ENCODE results near the gene PIK3R5. TPM values are rescaled to one million over a fixed set of nuclear protein-coding genes. Genes with fewer than 3 reads are reported as not detected.

PIK3R5 gene
- total RNA-seq, 4 donors from 2014 or later = 1.6 to 12.0 (median 8.4) TPM

DNA sequence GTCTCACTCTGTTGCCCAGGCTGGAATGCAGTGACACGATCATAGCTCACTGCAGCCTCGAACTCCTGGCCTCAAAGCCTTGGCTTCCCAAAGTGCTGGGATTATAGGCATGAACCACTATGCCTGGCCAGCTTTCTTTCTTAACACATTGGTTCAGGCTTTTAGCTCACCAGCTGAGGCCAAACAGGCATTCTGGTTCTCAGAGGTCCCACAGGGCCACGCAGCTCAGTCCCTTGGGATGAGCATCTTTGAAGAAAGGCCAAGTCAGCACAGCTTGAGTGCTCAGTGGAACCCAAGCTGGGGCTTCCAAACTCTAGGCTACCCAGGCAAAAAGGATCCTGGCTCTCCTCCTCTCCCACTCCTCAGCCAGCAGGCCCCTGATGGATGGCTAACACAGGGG is 2.5 kb downstream of the PIK3R5 start:
- peaks cover 0 to 5% of the 10 kb centered on the region in 2 donors for H3K27me3 ChIP-seq

DNA sequence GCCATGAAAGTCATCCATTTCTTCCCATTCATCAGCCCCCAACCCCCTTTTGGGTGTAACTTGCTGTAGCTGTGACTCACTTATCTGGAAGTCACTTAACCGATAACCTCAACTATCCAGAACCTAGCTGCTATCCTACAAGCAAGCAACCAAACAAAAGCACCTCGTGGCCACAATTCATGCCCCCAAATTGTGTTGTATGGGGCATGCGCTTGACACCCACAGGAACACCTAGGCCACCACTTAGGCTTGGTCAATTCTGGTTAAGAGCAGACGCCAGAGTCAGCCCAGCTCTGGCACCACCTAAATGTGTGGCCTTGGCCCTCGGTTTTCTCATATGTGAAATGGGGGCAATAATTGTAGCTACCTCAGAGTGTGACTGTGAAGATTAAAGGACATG is 3.7 kb downstream of the PIK3R5 start:
- peaks cover 0 to 5% of the 10 kb centered on the region in 2 donors for H3K27me3 ChIP-seq
- TF ChIP-seq POLR2A (IDR thresholded peaks at IDR 0.05) = no peak
- TF ChIP-seq, protein P1, sequence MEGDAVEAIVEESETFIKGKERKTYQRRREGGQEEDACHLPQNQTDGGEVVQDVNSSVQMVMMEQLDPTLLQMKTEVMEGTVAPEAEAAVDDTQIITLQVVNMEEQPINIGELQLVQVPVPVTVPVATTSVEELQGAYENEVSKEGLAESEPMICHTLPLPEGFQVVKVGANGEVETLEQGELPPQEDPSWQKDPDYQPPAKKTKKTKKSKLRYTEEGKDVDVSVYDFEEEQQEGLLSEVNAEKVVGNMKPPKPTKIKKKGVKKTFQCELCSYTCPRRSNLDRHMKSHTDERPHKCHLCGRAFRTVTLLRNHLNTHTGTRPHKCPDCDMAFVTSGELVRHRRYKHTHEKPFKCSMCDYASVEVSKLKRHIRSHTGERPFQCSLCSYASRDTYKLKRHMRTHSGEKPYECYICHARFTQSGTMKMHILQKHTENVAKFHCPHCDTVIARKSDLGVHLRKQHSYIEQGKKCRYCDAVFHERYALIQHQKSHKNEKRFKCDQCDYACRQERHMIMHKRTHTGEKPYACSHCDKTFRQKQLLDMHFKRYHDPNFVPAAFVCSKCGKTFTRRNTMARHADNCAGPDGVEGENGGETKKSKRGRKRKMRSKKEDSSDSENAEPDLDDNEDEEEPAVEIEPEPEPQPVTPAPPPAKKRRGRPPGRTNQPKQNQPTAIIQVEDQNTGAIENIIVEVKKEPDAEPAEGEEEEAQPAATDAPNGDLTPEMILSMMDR (IDR thresholded peaks at IDR 0.05) = no peak

More for the DNA sequence above, 2.5 kb downstream of the PIK3R5 start:
- Histone ChIP-seq H3K9me3 (no peaks in the 10 kb centered on the region), H3K4me1 (no peaks in the 10 kb centered on the region), H3K4me3 (no peak overlapping the region), H3K36me3 (no peaks in the 10 kb centered on the region), H3K27ac (no peak overlapping the region)
- no peak for TF ChIP-seq POLR2A (IDR thresholded peaks at IDR 0.05)
- TF ChIP-seq, protein P1 (IDR thresholded peaks at IDR 0.05) = no peak
- intact Hi-C loops (cut with DNase I; ENCODE audit: low total_unique reads) = no loop called here
- DNase-seq = no peak

DNA sequence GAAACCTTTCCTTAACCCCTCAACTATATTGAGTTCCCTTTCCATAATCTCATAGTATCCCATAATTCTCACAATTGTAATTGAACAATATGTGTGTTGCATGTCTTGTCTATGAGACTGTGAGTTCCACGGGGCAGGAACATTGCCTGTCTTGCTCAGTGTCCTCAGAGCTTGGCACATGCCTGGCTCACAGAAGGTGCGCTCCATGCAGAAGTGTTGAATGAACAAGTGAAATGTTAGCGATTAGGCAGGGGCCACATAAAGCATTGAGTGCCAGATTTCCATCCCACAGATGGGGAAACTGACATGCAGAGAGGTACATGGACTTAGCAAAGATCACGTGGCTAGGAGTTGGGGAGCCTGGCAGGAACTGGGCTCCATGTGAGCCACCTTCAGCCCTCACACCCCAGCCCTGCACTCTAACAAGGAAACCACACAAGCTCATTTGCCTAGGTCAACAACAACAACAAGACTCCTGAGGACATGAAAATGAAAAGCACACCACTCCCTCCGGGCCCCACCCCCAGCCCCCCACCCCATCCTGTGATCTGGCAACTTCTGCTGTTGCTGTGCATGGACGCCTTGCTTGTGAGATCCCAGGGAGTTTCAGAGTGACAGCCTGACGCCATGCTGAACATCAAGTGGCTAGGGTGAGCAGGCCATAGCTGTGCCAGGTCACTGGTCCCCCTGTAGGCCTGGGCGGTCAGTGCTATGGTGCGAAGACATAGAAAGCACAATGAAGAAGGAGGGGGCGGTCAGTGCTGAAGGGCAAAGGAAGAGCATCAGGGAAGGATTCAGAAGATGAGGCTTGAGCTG is 5.0 kb downstream of the PIK3R5 start:
- DNase-seq = no peak
- intact Hi-C loops (cut with DNase I; ENCODE audit: low total_unique reads) = no loop called here
- Histone ChIP-seq H3K4me1 (no peaks in the 10 kb centered on the region), H3K9me3 (no peaks in the 10 kb centered on the region), H3K27me3 (peaks cover 0 to 5% of the 10 kb centered on the region in 2 donors), H3K4me3 (no peak overlapping the region), H3K27ac (no peak overlapping the region), H3K36me3 (no peaks in the 10 kb centered on the region)
- TF ChIP-seq, protein P1 (IDR thresholded peaks at IDR 0.05) = no peak

More for the DNA sequence above, 3.7 kb downstream of the PIK3R5 start:
- no peak overlapping the region for H3K4me3 ChIP-seq
- intact Hi-C loops (cut with DNase I; ENCODE audit: low total_unique reads) = no loop called here
- no peaks in the 10 kb centered on the region for H3K36me3 ChIP-seq
- no peak overlapping the region for H3K27ac ChIP-seq
- no peaks in the 10 kb centered on the region for H3K4me1 ChIP-seq
- no peaks in the 10 kb centered on the region for H3K9me3 ChIP-seq
- DNase-seq = no peak

DNA sequence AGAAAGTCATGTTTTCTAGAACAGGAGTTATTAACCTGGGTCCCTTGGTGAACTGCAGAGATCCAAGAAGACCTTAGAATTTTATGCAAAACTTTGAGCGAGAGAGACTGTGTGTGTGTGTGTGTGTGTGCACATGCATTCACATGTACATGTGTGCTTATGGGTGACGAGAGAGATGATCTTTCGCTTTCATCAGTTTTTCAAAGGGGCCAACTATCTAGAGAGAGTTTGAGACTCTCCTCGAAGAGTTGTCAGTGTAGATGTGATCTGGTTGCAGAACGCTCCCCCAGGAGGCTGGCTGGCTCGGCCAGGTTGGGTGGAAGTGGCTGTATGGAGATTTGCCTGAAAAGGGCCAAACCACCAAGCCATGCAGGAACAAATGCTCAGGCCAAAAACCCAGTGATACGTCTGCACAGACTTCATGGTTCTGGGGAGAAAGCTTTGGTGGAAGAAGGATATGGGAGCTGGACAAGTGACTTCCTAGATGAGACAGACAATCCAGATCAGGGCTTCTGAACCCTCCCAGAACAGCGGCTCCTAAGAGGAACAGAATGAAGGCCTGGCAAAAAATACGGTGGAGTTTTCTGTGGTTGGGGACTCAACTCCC is 6.1 kb downstream of the PIK3R5 start:
- H3K4me3 ChIP-seq = no peak overlapping the region
- no peak overlapping the region for H3K27ac ChIP-seq
- H3K9me3 ChIP-seq = no peaks in the 10 kb centered on the region
- H3K27me3 ChIP-seq = no peaks in the 10 kb centered on the region
- DNase-seq = no peak
- H3K36me3 ChIP-seq = no peaks in the 10 kb centered on the region
- H3K4me1 ChIP-seq = no peaks in the 10 kb centered on the region
- TF ChIP-seq, protein P1 (IDR thresholded peaks at IDR 0.05) = no peak
- TF ChIP-seq POLR2A (IDR thresholded peaks at IDR 0.05) = no peak
- intact Hi-C loops (cut with DNase I; ENCODE audit: low total_unique reads) = no loop called here

DNA sequence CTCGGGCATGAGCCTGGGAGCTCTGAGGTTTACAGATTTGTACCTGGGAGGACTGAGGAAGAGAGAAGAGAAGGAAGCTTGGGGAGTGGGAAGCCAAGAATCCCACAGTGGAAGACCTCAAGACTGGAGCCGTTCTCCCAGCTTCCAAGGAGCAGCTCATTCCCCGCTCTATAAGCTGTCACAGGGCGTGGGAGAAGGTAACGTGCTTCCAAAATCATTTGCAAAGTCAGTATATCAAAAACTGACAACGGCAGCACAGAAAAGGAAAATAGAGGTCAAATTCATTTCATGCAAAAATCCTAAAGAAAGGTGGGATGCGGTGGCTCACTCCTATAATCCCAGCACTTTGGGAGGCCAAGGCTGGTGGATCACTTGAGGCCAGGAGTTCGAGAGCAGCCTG is 7.8 kb downstream of the PIK3R5 start:
- Histone ChIP-seq H3K4me1 (no peaks in the 10 kb centered on the region), H3K9me3 (no peaks in the 10 kb centered on the region), H3K36me3 (no peaks in the 10 kb centered on the region), H3K4me3 (no peak overlapping the region), H3K27me3 (no peaks in the 10 kb centered on the region), H3K27ac (no peak overlapping the region)
- DNase-seq = no peak
- intact Hi-C loops (cut with DNase I; ENCODE audit: low total_unique reads) = no loop called here
- TF ChIP-seq, protein P1 (IDR thresholded peaks at IDR 0.05) = no peak
- no peak for TF ChIP-seq POLR2A (IDR thresholded peaks at IDR 0.05)
